GM18870 (cell line): ENCODE data around the gene USP19.
A peak's percentile ranks its signal among the peaks of the same experiment; 100 is the strongest.

Source experiments
- ATAC-seq: cut with Tn5 transposase; IDR thresholded peaks from one replicate; pipeline ENCODE4 v1.9.1; 2021; ENCODE audit warnings: moderate library complexity; ENCODE audit not compliant: unreplicated experiment

USP19 gene

GRCh38 chr3:49133226-49133951, 12.8 kb upstream of the USP19 start:
- no peak for ATAC-seq

- no peak for ATAC-seq
These were observed 12.0 kb upstream of the USP19 start, which contains the start of gene LAMB2 for GRCh38 chr3:49132437-49133225. Gene LAMB2 (minus strand): TSS chr3:49133050. CDS start chr3:49132867, 183 bp downstream.

GRCh38 chr3:49132073-49132436, 11.4 kb upstream of the USP19 start:
- no peak for ATAC-seq

GRCh38 chr3:49131576-49131975, 11.0 kb upstream of the USP19 start:
- no peak for ATAC-seq

- ATAC-seq: no peak
These were observed 10.4 kb upstream of the USP19 start for GRCh38 chr3:49131040-49131439.

GRCh38 chr3:49124991-49125670, 4.5 kb upstream of the USP19 start:
- ATAC-seq: no peak

- ATAC-seq: no peak
These were observed 3.6 kb upstream of the USP19 start for GRCh38 chr3:49124203-49124602.

- no peak for ATAC-seq
These were observed 3.1 kb upstream of the USP19 start for GRCh38 chr3:49123687-49124086.

GRCh38 chr3:49122886-49123545, 2.4 kb upstream of the USP19 start:
- no peak for ATAC-seq

- ATAC-seq: no peak
These were observed 1.8 kb upstream of the USP19 start for GRCh38 chr3:49122451-49122850.

- no peak for ATAC-seq
These were observed 1.4 kb upstream of the USP19 start for GRCh38 chr3:49122022-49122421.

GRCh38 chr3:49121132-49121736, 611 bp upstream of the USP19 start:
- ATAC-seq: no peak

- no peak for ATAC-seq
These were observed 556 bp downstream of the USP19 start for GRCh38 chr3:49120096-49120437.

- no peak for ATAC-seq
These were observed 1.2 kb downstream of the USP19 start for GRCh38 chr3:49119439-49119838.

- no peak for ATAC-seq
These were observed 1.6 kb downstream of the USP19 start for GRCh38 chr3:49119036-49119435.

GRCh38 chr3:49112262-49112661, 8.4 kb downstream of the USP19 start:
- no peak for ATAC-seq

- no peak for ATAC-seq
These were observed 9.3 kb downstream of the USP19 start for GRCh38 chr3:49111347-49111746.

GRCh38 chr3:49110780-49111179, 9.8 kb downstream of the USP19 start:
- no peak for ATAC-seq

- no peak for ATAC-seq
These were observed 12.3 kb downstream of the USP19 start for GRCh38 chr3:49108346-49108745.

GRCh38 chr3:49104427-49105291, 16.0 kb downstream of the USP19 start, which contains the start of gene QARS1:
Gene QARS1 (minus strand): TSS chr3:49104757. CDS start chr3:49104733, 24 bp downstream.
- peak; percentile 53 for ATAC-seq
